Measurements from ENCODE around the gene TMEM117. TPM values are rescaled to one million over a fixed set of nuclear protein-coding genes. Genes with fewer than 3 reads are reported as not detected.
"Not testable (repeated sequence)": the region's sequence is repeated elsewhere in the genome, so short reads cannot be mapped to it uniquely, and the experiment has no call there.

The TMEM117 gene
- total and polyA plus RNA-seq, 2 donors from 2014 or later = 5.9 to 6.0 TPM

GRCh38 chr12:44034906-44035305 is 199.0 kb downstream of the TMEM117 start:
- H3K9me3 ChIP-seq (ENCODE audit: control insufficient read depth in 2 of 3, insufficient read depth in 1 of 3, low read length in 3 of 3) = peaks cover 0 to 7% (median 2%) of the 10 kb centered on the region in 3 donors
- H3K4me3 ChIP-seq (ENCODE audit: low read length in 3 of 3) = no peak overlapping the region
- H3K27ac ChIP-seq (ENCODE audit: low read depth in 2 of 2, low read length in 2 of 2) = no peak overlapping the region
- no peaks in the 10 kb centered on the region for H3K4me1 ChIP-seq (ENCODE audit: control insufficient read depth in 2 of 3, insufficient read depth in 2 of 3, low read depth in 1 of 3, low read length in 3 of 3)
- intact Hi-C loops (cut with DNase I) = no loop called here
- TF ChIP-seq CTCF (IDR thresholded peaks at IDR 0.05; ENCODE audit: borderline replicate concordance, extremely low read depth, insufficient read depth) = no peak
- H3K27me3 ChIP-seq (ENCODE audit: control insufficient read depth, insufficient read depth, low read length) = no peaks in the 10 kb centered on the region
- no peak for FAIRE-seq
- no peaks in the 10 kb centered on the region for H3K36me3 ChIP-seq (ENCODE audit: control insufficient read depth in 2 of 3, insufficient read depth in 3 of 3, low read length in 3 of 3)
- H3K9ac ChIP-seq (ENCODE audit: low read length in 3 of 3) = no peak overlapping the region
- no peak for DNase-seq

GRCh38 chr12:44036875-44037443 is 201.1 kb downstream of the TMEM117 start:
- no peak overlapping the region for H3K4me3 ChIP-seq (ENCODE audit: low read length in 3 of 3)
- H3K9ac ChIP-seq (ENCODE audit: low read length in 3 of 3) = no peak overlapping the region
- H3K9me3 ChIP-seq (ENCODE audit: control insufficient read depth in 2 of 3, insufficient read depth in 1 of 3, low read length in 3 of 3) = no peaks in the 10 kb centered on the region
- no peaks in the 10 kb centered on the region for H3K36me3 ChIP-seq (ENCODE audit: control insufficient read depth in 2 of 3, insufficient read depth in 3 of 3, low read length in 3 of 3)
- FAIRE-seq (no peak), DNase-seq (no peak)
- H3K4me1 ChIP-seq (ENCODE audit: control insufficient read depth in 2 of 3, insufficient read depth in 2 of 3, low read depth in 1 of 3, low read length in 3 of 3) = no peaks in the 10 kb centered on the region
- H3K27ac ChIP-seq (ENCODE audit: low read depth in 2 of 2, low read length in 2 of 2) = no peak overlapping the region
- no peak for TF ChIP-seq CTCF (IDR thresholded peaks at IDR 0.05; ENCODE audit: borderline replicate concordance, extremely low read depth, insufficient read depth)
- H3K27me3 ChIP-seq (ENCODE audit: control insufficient read depth, insufficient read depth, low read length) = no peaks in the 10 kb centered on the region
- intact Hi-C loops (cut with DNase I) = no loop called here

- no peak for DNase-seq
- no peak overlapping the region for H3K4me3 ChIP-seq (ENCODE audit: low read length in 3 of 3)
- no peak overlapping the region for H3K9ac ChIP-seq (ENCODE audit: low read length in 3 of 3)
- no peaks in the 10 kb centered on the region for H3K4me1 ChIP-seq (ENCODE audit: control insufficient read depth in 2 of 3, insufficient read depth in 2 of 3, low read depth in 1 of 3, low read length in 3 of 3)
- no peak for FAIRE-seq
- H3K27ac ChIP-seq (ENCODE audit: low read depth in 2 of 2, low read length in 2 of 2) = no peak overlapping the region
- intact Hi-C loops (cut with DNase I) = no loop called here
- H3K36me3 ChIP-seq (ENCODE audit: control insufficient read depth in 2 of 3, insufficient read depth in 3 of 3, low read length in 3 of 3) = no peaks in the 10 kb centered on the region
- H3K9me3 ChIP-seq (ENCODE audit: control insufficient read depth in 2 of 3, insufficient read depth in 1 of 3, low read length in 3 of 3) = no peaks in the 10 kb centered on the region
- no peaks in the 10 kb centered on the region for H3K27me3 ChIP-seq (ENCODE audit: control insufficient read depth, insufficient read depth, low read length)
- TF ChIP-seq CTCF (IDR thresholded peaks at IDR 0.05; ENCODE audit: borderline replicate concordance, extremely low read depth, insufficient read depth) = no peak
Observed at GRCh38 chr12:44038411-44038810, 202.5 kb downstream of the TMEM117 start.

GRCh38 chr12:44044491-44044890 is 208.6 kb downstream of the TMEM117 start:
- DNase-seq; H3K36me3 ChIP-seq (ENCODE audit: control insufficient read depth in 2 of 3, insufficient read depth in 3 of 3, low read length in 3 of 3); H3K27ac ChIP-seq (ENCODE audit: low read depth in 2 of 2, low read length in 2 of 2); FAIRE-seq; H3K4me3 ChIP-seq (ENCODE audit: low read length in 3 of 3); H3K4me1 ChIP-seq (ENCODE audit: control insufficient read depth in 2 of 3, insufficient read depth in 2 of 3, low read depth in 1 of 3, low read length in 3 of 3); H3K9ac ChIP-seq (ENCODE audit: low read length in 3 of 3); H3K27me3 ChIP-seq (ENCODE audit: control insufficient read depth, insufficient read depth, low read length); intact Hi-C loops (cut with DNase I); H3K9me3 ChIP-seq (ENCODE audit: control insufficient read depth in 2 of 3, insufficient read depth in 1 of 3, low read length in 3 of 3): not testable (repeated sequence)

All from kidney (tissue), 14 donors.